Chondrocyte (in vitro differentiated cells): ENCODE data around the gene CMC2. TPM values are rescaled to one million over a fixed set of nuclear protein-coding genes. Genes with fewer than 3 reads are reported as not detected.

Source experiments
- DNase-seq: peaks from one replicate; pipeline ENCODE4 v3.0.0; 2021; ENCODE audit warnings: mixed read lengths, low spot score
- H3K27ac Mint-ChIP-seq: one replicate; pipeline ENCODE4 v1.8.0; 2021; ENCODE audit warnings: mild to moderate bottlenecking, moderate library complexity, mixed read lengths; ENCODE audit not compliant: unreplicated experiment
- H3K27me3 Mint-ChIP-seq: 2 replicates; pipeline ENCODE4 v1.8.0; 2021; ENCODE audit warnings: low read depth, mixed read lengths
- H3K36me3 Mint-ChIP-seq: 2 replicates; pipeline ENCODE4 v1.8.0; 2021; ENCODE audit warnings: low read depth, mixed read lengths
- H3K4me1 Mint-ChIP-seq: 2 replicates; pipeline ENCODE4 v1.8.0; 2021; ENCODE audit warnings: low read depth, mild to moderate bottlenecking, mixed read lengths
- H3K4me3 Mint-ChIP-seq: one replicate; pipeline ENCODE4 v1.8.0; 2021; ENCODE audit warnings: mild to moderate bottlenecking, moderate library complexity, mixed read lengths; ENCODE audit not compliant: unreplicated experiment
- H3K9me3 Mint-ChIP-seq: 2 replicates; pipeline ENCODE4 v1.8.0; 2021; ENCODE audit warnings: low read depth, mixed read lengths
- CTCF ChIP-seq: fragments of 200-600 bp; sonication (generic); IDR thresholded peaks from 2 replicates; pipeline ENCODE4 v1.5.0; 2021; ENCODE audit warnings: antibody characterized with exemption, mild to moderate bottlenecking, moderate library complexity
- total RNA-seq: library from RNA; stranded (reverse); gene quantifications from 3 replicates; pipeline ENCODE4 v1.2.1, GENCODE V29; 2021

Gene CMC2
- total RNA-seq, 1 donor from 2014 or later = 45.8 TPM

DNA sequence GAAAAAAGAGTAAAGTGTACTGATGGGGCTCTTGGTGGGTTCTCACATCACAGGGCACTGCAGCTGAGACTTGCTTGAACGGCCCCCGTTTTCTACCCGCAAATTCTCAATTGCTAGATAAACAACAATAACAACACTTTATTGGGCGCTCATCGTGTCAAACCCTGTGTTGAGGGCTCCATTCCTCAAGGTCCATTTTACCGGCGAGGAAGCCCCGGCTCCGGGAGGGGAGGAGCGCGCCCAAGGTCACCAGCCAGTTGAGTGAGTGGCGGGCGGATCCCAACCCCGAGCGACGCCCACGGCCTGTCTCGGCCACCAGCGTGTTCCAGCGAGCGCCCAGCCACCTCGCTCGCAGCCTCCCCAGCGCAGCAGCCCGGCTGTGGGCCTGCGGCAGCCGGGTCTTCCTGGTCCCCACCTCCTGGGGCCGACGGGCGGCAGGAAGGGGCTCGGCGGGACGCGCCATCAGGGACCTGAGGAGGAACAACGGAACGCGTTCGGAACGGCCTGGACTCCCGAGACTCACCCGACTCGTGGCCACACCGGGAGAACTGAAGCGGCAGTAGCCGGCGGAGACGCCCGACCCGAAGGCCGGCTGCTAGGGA is 373 bp downstream of the CMC2 start:
- H3K27me3 Mint-ChIP-seq = no peaks in the 10 kb centered on the region

DNA sequence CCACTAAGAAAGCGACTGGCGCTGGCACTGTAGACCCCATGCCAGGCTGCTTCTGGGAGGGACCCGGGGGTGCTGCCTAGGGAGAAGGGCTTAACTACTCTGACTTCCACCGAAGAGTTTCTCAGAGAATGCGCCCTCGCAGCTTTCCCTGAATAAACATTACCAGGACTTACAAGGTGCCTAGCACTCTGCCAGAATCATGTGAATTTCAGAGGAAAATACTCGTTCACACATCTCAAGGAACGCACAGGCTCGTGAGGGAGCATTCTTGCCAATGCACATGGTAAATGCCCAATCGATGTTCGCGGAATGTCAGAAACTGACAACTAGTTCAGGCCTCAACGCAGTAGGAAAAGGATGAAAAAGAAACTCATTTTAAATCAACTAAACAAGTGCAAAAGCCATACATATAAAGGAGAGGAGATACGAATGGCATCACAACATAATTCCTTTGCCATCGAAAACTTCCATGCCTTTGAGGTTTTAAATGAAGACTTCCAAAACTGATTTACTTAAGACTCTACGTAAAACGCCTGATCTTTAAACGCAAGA is 999 bp downstream of the CMC2 start:
- Mint-ChIP-seq H3K36me3 (no peaks in the 10 kb centered on the region), H3K27ac (peak overlapping the region; percentile 100)
- DNase-seq = no peak

More for the DNA sequence above, 373 bp downstream of the CMC2 start:
- H3K36me3 Mint-ChIP-seq = no peaks in the 10 kb centered on the region
- no peaks in the 10 kb centered on the region for H3K9me3 Mint-ChIP-seq
- peak overlapping the region; percentile 93 for H3K4me3 Mint-ChIP-seq
- H3K27ac Mint-ChIP-seq = peak overlapping the region; percentile 100
- no peak for TF ChIP-seq CTCF
- DNase-seq = peak; percentile 95
- peaks cover 42% of the 10 kb centered on the region for H3K4me1 Mint-ChIP-seq

DNA sequence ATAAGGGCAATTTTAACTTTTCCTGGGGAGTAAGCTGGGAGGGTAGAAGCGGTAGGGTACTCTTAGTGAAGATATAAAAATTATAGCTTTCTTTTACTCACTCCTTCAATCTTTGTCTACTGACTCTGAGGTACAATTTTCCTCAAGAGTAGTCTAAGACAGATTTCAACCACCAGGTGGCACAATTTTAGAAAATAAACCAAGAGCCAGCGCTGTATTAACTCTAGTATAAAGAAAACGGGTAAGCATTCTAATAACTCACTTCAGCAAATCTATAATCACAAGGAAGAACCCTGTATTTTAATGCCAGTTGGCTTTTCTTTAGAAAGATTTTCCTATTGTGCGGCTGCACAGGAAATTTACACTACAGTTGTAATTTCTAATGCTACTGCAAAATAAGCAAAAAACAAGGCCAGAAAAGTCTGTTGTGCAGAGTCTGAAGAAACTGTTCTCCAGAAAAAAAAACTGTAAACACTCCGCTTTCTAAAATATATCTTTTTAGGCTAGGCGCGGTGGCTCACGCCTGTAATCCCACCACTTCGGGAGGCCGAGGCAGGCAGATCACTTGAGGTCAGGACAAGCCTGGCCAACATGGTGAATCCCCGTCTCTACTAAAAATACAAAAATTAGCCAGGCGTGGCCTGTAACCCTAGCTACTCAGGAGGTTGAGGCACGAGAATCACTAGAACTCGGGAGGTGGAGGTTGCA is 1.9 kb downstream of the CMC2 start:
- Mint-ChIP-seq H3K36me3 (no peaks in the 10 kb centered on the region), H3K4me3 (peak overlapping the region; percentile 54), H3K9me3 (no peaks in the 10 kb centered on the region), H3K27me3 (no peaks in the 10 kb centered on the region), H3K4me1 (peaks cover 42% of the 10 kb centered on the region), H3K27ac (peak overlapping the region; percentile 85)
- TF ChIP-seq CTCF = peak; percentile 93
- DNase-seq = no peak

More for the DNA sequence above, 999 bp downstream of the CMC2 start:
- H3K4me3 Mint-ChIP-seq = peak overlapping the region; percentile 93
- peaks cover 42% of the 10 kb centered on the region for H3K4me1 Mint-ChIP-seq
- no peaks in the 10 kb centered on the region for H3K27me3 Mint-ChIP-seq
- peak; percentile 3 for TF ChIP-seq CTCF
- no peaks in the 10 kb centered on the region for H3K9me3 Mint-ChIP-seq

DNA sequence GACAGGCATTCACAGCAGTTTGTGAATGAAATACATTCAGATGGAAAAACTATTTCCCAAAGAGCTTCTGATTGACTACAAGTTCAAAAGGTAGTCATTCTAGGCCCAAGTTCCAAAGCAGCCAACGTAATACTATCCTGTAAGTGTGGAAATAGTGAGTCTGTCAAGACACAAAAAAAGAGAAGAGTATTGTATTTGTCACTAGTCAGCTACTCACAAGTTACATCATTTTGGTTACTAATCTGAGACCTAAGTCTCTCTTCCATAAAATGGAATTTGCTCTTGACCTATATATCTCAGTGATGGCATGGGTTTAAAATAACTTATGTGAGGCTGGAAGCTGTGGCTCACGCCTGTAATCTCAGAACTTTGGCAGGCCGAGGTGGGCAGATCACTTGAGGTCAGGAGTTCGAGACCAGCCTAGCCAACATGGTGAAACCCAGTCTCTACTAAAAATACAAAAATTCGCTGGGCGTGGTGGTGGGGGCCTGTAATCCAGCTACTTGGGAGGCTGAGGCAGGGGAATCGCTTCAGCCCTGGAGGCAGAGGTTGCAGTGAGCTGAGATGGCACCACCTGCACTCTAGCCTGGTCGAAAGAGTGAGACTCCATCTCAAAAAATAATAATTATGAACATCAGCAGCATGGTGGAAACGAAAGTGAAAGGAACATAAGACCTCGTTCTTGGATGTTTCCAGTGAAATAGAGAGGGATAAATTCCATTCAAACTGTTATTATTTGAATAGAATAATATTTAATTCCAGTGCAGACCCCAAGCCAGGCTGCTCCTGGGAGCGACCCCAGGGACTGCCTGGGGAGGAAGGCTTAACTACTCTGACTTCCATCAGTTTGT is 2.9 kb downstream of the CMC2 start:
- no peak for TF ChIP-seq CTCF
- H3K4me3 Mint-ChIP-seq = no peak overlapping the region
- no peaks in the 10 kb centered on the region for H3K27me3 Mint-ChIP-seq
- no peak for DNase-seq
- no peaks in the 10 kb centered on the region for H3K36me3 Mint-ChIP-seq
- H3K9me3 Mint-ChIP-seq = no peaks in the 10 kb centered on the region
- H3K4me1 Mint-ChIP-seq = peaks cover 42% of the 10 kb centered on the region
- peak overlapping the region; percentile 74 for H3K27ac Mint-ChIP-seq

GRCh38 chr16:81003064-81003463 is 3.6 kb downstream of the CMC2 start:
- H3K4me3 Mint-ChIP-seq = no peak overlapping the region

More at GRCh38 chr16:81003064-81003463, 3.6 kb downstream of the CMC2 start:
- Mint-ChIP-seq H3K27ac (no peak overlapping the region), H3K27me3 (no peaks in the 10 kb centered on the region), H3K36me3 (no peaks in the 10 kb centered on the region), H3K4me1 (peaks cover 34% of the 10 kb centered on the region), H3K9me3 (no peaks in the 10 kb centered on the region)
- DNase-seq = no peak
- no peak for TF ChIP-seq CTCF
